Stimulated activated CD4-positive, alpha-beta T cell treated with anti-CD3 and anti-CD28 coated beads, TNF-alpha, amount 100 ng/mL, for 48 hours (primary cell): Measurements from ENCODE around the gene LIFR.
"Not testable (repeated sequence)": the region's sequence is repeated elsewhere in the genome, so short reads cannot be mapped to it uniquely, and the experiment has no call there.

Experiments used
- DNase-seq, 3 donors: peaks; one replicate each; pipeline ENCODE4 v3.0.0-alpha.2; 2020; ENCODE audit warnings: low read depth in 3 of 3

The LIFR gene

GRCh38 chr5:38519476-38519875 lies 37.0 kb downstream of the LIFR start:
- DNase-seq: no peak

- DNase-seq: no peak
Observed at GRCh38 chr5:38518341-38518740, 38.1 kb downstream of the LIFR start.

DNA sequence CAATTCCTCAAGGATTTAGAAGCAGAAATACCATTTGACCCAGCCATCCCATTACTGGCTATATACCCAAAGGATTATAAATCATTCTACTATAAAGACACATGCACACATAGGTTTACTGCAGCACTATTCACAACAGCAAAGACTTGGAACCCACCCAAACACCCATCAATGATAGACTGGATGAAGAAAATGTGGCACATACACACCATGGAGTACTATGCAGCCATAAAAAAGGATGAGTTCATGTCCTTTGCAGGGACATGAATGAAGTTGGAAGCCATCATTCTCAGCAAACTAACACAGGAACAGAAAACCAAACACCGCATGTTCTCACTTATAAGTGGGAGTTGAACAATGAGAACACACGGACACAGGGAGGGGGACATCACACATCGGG lies 39.8 kb downstream of the LIFR start:
- not testable (repeated sequence) for DNase-seq

DNA sequence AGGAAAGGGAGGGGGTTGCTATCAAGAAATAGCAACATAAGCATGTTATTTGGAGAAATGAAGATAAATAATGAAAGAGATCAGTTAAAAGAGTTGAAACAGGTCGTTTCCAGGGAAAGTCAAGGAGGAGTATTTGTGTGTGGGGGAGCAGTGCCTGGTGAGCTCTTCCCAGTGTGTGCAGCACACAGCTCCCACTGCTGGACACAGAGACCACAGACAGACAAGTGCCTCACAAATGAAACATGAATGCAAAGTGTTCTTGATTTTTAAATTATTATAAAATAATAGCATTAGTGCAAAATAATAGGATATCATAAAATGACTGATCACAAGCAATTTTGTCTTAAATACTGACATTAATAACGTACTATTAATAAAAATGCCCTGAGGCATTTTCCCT lies 40.8 kb downstream of the LIFR start:
- no peak for DNase-seq

DNA sequence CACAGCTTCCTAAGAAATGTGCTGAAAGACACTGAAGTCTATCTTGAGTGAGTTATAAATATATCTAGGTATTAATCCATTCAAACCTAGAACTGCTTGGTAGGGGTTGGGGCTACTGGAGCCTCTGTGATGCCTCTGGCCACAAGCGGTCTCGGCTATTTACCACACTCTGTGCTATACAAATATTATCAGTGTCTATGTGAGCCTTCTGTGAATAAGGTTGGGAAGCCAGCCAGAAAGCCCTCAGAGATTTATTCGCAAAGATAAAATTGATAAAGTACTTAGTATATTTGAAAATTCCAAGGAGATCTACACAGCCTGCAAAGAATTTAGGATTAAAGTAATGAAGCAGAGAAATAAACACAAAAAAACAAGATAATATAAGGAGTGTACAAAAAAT lies 41.4 kb downstream of the LIFR start:
- DNase-seq: no peak

GRCh38 chr5:38509185-38509584 lies 47.3 kb downstream of the LIFR start:
- no peak for DNase-seq

DNA sequence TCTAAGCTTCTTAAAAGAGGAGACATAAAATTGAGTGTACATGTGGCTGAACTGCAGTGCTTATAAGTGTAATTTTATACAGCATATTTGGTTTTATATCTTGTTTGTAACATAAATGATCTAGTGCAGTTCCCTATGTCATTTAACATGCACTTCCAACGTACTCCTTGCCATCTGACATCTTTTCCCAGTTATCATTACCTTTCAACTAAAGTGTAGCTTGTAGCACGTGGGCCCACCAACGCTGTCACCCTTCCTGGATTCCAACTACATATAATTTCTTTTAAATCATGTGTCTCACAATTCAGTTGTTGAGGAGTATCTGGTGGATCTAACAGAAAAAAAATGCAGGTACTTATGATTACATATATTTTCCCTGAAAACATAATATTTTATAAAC lies 50.1 kb downstream of the LIFR start:
- DNase-seq: no peak

DNA sequence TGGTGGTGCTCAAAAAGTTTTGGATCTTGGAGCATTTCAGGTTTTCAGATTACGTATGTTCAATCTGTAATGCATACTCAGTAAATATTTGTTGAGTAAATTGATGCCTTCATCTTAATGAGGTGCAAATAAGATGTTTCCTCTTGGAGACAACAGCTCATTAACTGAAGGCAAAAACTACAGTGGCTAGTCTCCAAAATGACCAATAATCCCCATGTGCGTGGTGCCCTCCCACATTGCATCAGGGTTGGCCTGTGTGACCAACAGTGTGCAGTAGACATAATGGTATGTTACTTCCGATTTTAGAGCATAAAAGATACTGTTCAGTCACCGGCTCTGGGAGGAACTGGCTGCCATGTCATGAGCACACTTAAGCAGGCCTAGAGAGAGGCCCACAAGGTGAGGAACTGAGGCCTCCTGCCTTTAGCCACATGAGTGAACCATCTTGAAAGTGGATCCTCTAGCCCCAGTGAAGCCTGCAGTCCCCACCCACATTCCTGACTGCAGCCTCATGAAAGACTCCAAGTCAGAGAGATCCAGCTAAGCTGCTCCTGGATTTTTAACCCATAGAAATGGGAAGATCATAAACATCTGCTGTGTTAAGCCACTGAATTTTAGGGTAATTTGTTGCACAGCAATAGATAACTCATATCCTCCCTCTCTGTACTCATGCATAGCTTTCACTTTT lies 55.7 kb downstream of the LIFR start:
- DNase-seq: no peak

DNA sequence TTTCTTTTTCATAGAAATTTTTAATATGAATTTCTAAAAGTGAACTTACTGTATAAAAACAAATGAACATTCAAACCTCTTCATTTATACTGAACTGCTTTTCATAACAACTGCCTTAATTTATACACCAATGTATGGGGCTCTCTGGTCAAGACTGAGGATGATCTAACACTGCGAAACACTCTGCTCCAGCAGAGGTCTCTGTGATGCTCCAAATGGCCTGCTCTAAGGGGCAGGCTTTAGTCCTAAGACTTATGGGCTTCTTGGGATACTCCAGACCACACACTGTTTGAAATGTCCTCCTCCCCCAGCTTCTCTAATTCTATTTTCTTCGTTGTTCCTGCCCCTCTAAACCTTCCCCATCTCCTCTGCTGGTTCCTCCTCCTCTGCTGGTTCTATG lies 58.5 kb downstream of the LIFR start:
- no peak for DNase-seq

DNA sequence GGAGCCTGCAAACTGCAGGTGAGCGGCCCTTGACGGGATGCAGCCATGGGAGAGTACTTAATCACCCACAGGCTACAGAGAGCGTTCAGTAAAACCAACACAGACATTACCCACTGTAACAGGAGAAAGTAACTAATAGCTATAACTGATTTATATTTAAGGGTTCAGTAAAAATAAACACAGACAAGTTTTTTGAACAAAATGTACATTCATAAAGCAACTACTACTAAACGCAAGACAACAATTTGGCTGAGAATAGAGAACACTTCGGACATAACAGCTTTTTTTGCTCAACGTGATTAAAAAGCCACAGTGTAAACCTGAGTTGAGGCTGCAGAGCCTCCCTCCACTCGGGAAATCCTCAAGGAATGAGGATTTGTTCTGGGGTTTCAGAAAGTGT lies 61.7 kb downstream of the LIFR start:
- no peak for DNase-seq

DNA sequence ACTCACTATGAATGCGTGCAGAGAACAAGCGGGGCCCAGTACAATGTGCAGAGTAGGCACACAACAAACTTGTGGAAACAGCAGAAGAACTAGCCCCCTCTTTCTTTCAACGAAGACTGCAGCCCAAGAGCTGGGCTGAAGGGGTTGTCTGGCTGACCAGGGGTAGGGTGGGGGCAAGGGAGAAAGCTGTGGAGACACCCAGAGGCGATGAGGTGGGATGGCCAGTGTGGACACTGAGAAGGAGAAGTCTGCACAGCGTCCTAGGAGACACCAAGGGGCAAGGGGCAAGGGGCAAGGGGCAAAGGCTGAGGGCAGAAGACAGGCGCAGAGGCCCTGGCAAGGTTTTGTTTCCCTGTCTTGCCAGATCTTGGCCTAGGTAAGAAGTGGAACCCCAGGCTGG lies 62.3 kb downstream of the LIFR start:
- DNase-seq: no peak

DNA sequence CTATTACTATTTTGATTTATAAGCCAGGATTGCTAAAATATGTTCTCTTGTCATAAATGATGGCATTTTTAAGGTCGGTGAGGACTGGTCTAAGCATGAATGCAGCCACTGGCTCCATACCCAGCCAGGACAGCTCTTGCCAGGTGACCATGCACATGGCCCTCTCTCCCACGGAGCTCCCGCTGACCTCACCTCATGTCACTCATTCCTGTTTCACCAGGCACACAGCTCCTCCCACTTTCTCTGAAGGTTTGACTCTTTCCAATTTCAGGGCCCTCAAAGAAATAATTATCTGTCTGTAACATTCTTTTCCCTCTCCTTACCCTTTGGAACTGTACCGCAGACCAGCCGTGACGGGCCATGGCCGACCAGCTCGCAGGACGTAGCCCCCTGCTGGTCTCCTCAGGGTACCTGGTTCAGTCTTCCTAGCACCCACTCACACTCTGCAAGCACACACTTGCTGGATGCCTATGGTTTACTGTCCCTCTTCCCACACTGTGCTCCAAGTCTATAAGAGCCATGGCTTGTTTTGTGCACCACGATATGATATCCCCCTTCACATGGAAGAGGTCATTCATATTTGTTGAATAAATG lies 72.5 kb downstream of the LIFR start:
- no peak for DNase-seq

GRCh38 chr5:38479315-38479904 lies 77.0 kb downstream of the LIFR start:
- no peak for DNase-seq

DNA sequence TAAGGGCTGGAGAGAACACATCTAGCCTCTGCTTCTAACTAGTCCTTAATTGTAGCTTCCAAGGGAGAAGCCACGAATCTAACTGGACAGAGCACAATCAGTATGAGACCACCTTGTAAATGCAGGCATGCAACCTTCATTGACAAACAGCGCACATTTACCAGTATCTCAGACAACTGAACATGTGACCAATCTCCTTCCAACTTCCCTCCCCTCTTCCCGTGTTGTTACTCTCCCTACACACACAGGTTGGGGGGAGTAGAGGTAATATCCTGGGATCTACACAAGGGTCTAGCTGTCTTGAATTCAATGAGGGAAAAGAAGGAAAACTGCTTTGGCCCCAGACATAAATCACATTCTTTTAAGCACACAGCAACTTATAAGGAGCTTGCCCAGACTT lies 77.6 kb downstream of the LIFR start:
- DNase-seq: no peak

- DNase-seq: no peak
Observed at GRCh38 chr5:38478166-38478565, 78.3 kb downstream of the LIFR start.

DNA sequence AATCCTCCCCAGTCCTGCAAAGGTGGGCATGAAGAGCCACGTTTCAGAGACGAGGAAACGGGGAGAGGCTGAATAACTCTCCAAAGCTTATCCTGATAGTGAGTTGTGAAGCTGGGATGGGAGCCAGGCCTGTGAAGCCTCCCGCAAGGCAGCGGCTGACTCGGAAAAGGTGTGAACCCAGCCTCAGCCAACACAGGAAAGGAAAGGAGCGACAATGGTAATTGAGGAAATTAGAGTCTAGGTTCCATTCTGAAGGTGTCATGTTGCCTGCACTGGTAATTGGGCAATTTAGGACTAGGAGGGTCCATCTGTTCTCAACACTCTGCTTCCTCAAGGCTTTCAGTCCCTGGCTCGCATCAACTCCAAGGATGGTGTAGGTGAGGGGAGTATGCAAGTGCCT lies 83.4 kb downstream of the LIFR start:
- DNase-seq: no peak

DNA sequence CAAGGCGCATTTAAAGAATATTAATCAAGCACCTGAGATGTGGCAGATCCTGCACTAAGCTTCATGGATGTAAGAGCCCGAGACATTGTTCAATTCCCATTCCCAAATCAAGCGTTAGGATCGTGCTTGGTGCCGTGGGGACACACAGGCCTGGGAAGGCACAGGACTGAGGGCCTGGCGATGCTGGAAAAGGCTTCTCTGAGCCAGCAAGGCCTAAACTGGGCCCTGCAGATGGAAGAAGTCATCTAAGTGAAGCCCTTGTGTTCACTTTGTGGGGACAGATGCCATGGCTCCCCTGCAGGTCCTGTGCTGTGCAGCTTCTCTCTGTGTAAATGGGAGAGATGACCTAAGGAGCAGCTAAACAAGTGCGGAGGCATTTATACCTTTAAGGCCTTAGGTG lies 83.9 kb downstream of the LIFR start:
- DNase-seq: no peak

DNA sequence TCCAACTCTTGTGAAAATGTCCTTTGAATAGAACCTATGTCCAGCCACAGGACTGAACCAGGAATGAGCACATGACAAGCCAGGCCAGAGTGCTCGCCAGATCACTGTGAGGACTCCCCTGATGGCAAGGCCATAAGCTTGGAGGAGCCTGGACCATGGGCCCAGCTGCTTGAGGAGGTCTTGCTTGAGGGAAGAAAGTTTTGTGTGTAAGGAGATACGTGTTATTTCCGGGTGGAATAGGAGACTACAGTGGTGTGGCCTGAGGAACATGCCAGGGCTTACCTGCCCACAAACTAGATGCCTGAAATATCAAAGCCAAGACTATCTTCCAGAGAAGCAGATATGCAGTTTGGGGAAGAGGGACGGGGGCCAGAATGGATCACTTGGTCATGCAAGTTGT lies 84.7 kb downstream of the LIFR start:
- no peak for DNase-seq

GRCh38 chr5:38469707-38470267 lies 86.7 kb downstream of the LIFR start:
- no peak for DNase-seq

DNA sequence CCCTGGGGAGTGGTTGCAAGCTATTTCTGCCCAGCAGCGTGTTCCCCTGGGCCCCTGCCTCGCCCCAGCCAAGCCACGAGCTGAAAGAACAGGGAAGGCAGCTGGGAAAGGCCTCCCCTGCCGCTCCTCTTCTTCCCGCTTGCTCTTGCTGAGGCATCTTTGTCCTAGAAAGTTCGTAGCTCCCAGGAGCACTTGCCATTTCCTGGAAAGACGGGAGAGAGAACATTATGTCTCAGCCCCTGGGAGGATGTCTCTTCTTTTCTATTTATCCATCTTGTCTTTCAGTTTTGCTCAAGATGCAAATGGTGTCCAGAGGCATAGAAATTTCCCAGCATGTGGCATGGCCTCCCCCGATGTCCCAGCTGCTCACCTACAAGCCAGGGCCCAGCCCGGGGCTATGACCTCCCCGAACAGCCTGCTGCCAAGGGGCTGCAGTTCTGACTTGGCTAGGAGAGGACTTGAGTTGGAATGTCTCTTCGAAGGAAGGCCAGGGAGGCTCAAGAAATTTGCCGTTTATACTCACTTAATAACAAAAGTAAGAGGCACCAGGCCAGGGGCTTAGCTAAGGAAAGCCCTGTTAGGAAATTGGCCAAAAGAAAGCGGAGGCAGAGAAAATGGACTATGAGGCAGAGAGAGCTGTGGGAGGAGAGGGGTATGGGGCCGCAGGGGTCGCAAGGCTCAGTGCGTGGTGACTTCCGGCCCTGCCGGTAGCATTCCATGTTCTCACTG lies 87.3 kb downstream of the LIFR start:
- DNase-seq: no peak

DNA sequence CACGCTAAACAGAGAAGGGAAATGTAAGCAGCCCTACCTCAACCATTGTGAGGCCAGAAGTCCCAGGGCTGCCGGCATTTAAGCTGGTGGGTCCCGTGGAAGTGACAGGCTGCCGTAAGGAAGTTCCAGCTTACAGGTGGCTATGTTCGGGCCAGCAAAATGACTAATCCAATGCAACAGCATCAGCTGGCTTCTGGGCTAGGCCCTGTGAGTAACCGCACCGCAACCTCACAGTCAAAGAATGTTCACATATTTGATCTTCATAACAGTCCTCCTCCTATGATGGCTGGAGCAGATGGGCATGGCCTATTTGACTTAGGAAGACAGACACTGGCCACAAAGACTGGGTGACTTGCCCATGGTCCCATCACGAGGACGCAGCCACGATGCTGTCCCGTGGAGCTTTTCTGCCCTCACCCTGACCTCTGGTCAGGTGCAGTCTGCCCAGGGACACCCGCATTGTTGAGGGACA lies 88.2 kb downstream of the LIFR start:
- no peak for DNase-seq

- DNase-seq: no peak
Observed at GRCh38 chr5:38467353-38468040, 88.9 kb downstream of the LIFR start.
